ENCODE data around the gene RPE65. TPM values are rescaled to one million over a fixed set of nuclear protein-coding genes. Genes with fewer than 3 reads are reported as not detected.

RPE65 gene
- polyA plus RNA-seq, 3 donors = not detected

DNA sequence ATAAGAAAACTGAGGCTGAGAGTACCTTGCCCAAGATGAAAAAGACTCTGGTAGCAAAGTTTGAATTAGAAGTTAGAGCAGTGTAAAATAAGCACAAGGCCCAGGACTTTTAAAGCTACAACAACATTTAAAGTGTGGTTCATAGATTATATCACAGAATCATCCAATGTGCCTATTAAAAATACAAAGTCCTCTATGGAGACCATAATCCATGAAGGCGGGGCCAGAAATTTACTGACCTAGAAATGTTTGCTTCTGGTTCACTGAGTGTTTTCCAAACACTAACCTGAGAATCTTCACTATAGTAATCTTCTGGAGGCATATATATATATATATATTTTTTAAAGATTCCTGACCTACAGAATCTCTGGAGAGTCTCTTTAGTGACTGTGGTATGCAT lies 34.9 kb upstream of the RPE65 start:
- H3K4me2 ChIP-seq (replicated peaks; ENCODE audit: extremely low read depth, low read length, poor library complexity, severe bottlenecking) = no peak overlapping the region

DNA sequence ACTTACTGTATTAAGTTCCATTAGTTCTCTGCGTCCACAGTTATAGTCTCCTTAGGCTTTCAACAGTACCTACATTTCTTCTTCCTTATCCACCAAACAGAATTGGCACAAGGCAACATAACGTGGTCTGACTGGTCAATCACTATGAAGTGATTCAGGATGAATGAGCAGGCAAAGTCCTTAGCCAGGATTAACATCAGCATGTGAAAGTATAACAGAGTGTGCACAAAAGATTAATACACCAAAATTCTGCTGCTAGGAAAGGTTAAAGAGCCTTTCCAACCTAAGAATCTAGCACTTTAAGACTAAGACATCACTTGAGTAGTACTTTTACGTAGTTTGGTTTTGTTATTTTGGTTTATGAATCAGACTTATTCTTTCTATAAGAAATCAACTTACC lies 31.3 kb upstream of the RPE65 start:
- peaks cover 52 to 92% of the 10 kb centered on the region in 2 donors for H3K36me3 ChIP-seq (replicated peaks in 1 of 2; ENCODE audit: control insufficient read depth in 1 of 2, insufficient read depth in 2 of 2, low read length in 2 of 2)
- peak overlapping the region; percentile 37 for H2AFZ ChIP-seq (ENCODE audit: insufficient read depth, low read depth, low read length, poor library complexity, severe bottlenecking)
- peak overlapping the region in 1 of 2 donors; percentile 3 for H3K27ac ChIP-seq (ENCODE audit: low read depth in 1 of 2, low read length in 2 of 2)
- H3K9me3 ChIP-seq (replicated peaks in 1 of 2; ENCODE audit: control insufficient read depth in 1 of 2, insufficient read depth in 1 of 2, low read length in 2 of 2) = no peaks in the 10 kb centered on the region
- no peaks in the 10 kb centered on the region for H3K27me3 ChIP-seq (ENCODE audit: control insufficient read depth in 2 of 2, insufficient read depth in 2 of 2, low read length in 2 of 2)
- H3K4me1 ChIP-seq (ENCODE audit: control insufficient read depth in 1 of 2, insufficient read depth in 2 of 2, low read length in 2 of 2) = no peaks in the 10 kb centered on the region
- no peak overlapping the region for H3K4me3 ChIP-seq (replicated peaks in 1 of 3; ENCODE audit: low read depth in 2 of 3, low read length in 3 of 3)
- no peak overlapping the region for H3K4me2 ChIP-seq (replicated peaks; ENCODE audit: extremely low read depth, low read length, poor library complexity, severe bottlenecking)
- 86% methylated on average over 1 of the region's 3 CpGs for WGBS (ENCODE audit: insufficient coverage)
- Mint-ChIP-seq H3K27me3 (ENCODE audit: low read depth in 3 of 3) (no peaks in the 10 kb centered on the region), H3K4me1 (no peaks in the 10 kb centered on the region), H3K36me3 (peaks cover 54 to 73% of the 10 kb centered on the region in 2 donors), H3K4me3 (no peak overlapping the region), H3K27ac (peak overlapping the region in 1 of 7 donors; percentile 44), H3K9me3 (no peaks in the 10 kb centered on the region)
- no peaks in the 10 kb centered on the region for H4K20me1 ChIP-seq (ENCODE audit: insufficient read depth, low read length)
- TF ChIP-seq, protein P1, sequence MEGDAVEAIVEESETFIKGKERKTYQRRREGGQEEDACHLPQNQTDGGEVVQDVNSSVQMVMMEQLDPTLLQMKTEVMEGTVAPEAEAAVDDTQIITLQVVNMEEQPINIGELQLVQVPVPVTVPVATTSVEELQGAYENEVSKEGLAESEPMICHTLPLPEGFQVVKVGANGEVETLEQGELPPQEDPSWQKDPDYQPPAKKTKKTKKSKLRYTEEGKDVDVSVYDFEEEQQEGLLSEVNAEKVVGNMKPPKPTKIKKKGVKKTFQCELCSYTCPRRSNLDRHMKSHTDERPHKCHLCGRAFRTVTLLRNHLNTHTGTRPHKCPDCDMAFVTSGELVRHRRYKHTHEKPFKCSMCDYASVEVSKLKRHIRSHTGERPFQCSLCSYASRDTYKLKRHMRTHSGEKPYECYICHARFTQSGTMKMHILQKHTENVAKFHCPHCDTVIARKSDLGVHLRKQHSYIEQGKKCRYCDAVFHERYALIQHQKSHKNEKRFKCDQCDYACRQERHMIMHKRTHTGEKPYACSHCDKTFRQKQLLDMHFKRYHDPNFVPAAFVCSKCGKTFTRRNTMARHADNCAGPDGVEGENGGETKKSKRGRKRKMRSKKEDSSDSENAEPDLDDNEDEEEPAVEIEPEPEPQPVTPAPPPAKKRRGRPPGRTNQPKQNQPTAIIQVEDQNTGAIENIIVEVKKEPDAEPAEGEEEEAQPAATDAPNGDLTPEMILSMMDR (IDR thresholded peaks at IDR 0.05) = no peak
- H3K79me2 ChIP-seq (ENCODE audit: insufficient read depth, low read length) = no peaks in the 10 kb centered on the region
- intact Hi-C loops (cut with micrococcal nuclease) = no loop called here
- no peak for DNase-seq
- H3K9ac ChIP-seq (ENCODE audit: insufficient read depth, low read length, poor library complexity, severe bottlenecking) = no peak overlapping the region

More for the DNA sequence above, 34.9 kb upstream of the RPE65 start:
- Mint-ChIP-seq H3K36me3 (peaks cover 53 to 65% of the 10 kb centered on the region in 2 donors), H3K27ac (no peak overlapping the region), H3K4me3 (no peak overlapping the region), H3K4me1 (no peaks in the 10 kb centered on the region), H3K27me3 (ENCODE audit: low read depth in 3 of 3) (no peaks in the 10 kb centered on the region), H3K9me3 (no peaks in the 10 kb centered on the region)
- intact Hi-C loops (cut with micrococcal nuclease) = no loop called here
- no peaks in the 10 kb centered on the region for H3K4me1 ChIP-seq (ENCODE audit: control insufficient read depth in 1 of 2, insufficient read depth in 2 of 2, low read length in 2 of 2)
- no peaks in the 10 kb centered on the region for H4K20me1 ChIP-seq (ENCODE audit: insufficient read depth, low read length)
- H2AFZ ChIP-seq (ENCODE audit: insufficient read depth, low read depth, low read length, poor library complexity, severe bottlenecking) = no peak overlapping the region
- H3K4me3 ChIP-seq (replicated peaks in 1 of 3; ENCODE audit: low read depth in 2 of 3, low read length in 3 of 3) = no peak overlapping the region
- no CpG with 5 or more reads among the region's 1 CpG for WGBS (ENCODE audit: insufficient coverage)
- H3K79me2 ChIP-seq (ENCODE audit: insufficient read depth, low read length) = no peaks in the 10 kb centered on the region
- H3K27ac ChIP-seq (ENCODE audit: low read depth in 1 of 2, low read length in 2 of 2) = no peak overlapping the region
- H3K36me3 ChIP-seq (replicated peaks in 1 of 2; ENCODE audit: control insufficient read depth in 1 of 2, insufficient read depth in 2 of 2, low read length in 2 of 2) = peaks cover 41 to 89% of the 10 kb centered on the region in 2 donors
- no peak for DNase-seq
- TF ChIP-seq, protein P1 (IDR thresholded peaks at IDR 0.05) = no peak
- H3K27me3 ChIP-seq (ENCODE audit: control insufficient read depth in 2 of 2, insufficient read depth in 2 of 2, low read length in 2 of 2) = no peaks in the 10 kb centered on the region
- H3K9ac ChIP-seq (ENCODE audit: insufficient read depth, low read length, poor library complexity, severe bottlenecking) = no peak overlapping the region
- H3K9me3 ChIP-seq (replicated peaks in 1 of 2; ENCODE audit: control insufficient read depth in 1 of 2, insufficient read depth in 1 of 2, low read length in 2 of 2) = no peaks in the 10 kb centered on the region
